A673 (cell line): Measurements from ENCODE around the gene SLC2A1. TPM values are rescaled to one million over a fixed set of nuclear protein-coding genes. Genes with fewer than 3 reads are reported as not detected.
"Not testable (repeated sequence)": the region's sequence is repeated elsewhere in the genome, so short reads cannot be mapped to it uniquely, and the experiment has no call there.

Source experiments
- BruUV-seq: library from RNA; stranded (reverse); fragments of 400-500 nt; replicated peaks from 2 replicates; lab custom pipeline; 2021; lab: Mats Ljungman, UMichigan
- CTCF ChIA-PET: fragments of 300-600 bp; sonication (Branson Sonifier 250); formaldehyde crosslinking; loops from one replicate; lab custom pipeline; 2022; ENCODE audit warnings: antibody characterized with exemption; lab: Charles Lee
- POLR2A ChIA-PET: fragments of 300-600 bp; sonication (Branson Sonifier 250); formaldehyde crosslinking; loops from one replicate; lab custom pipeline; 2022; ENCODE audit warnings: antibody characterized with exemption; ENCODE audit not compliant: low non-redundant PET; lab: Charles Lee
- DNase-seq: peaks from one replicate; pipeline ENCODE4 v3.0.0-alpha.2; 2015; ENCODE audit warnings: low spot score
- H3K27ac ChIP-seq: fragments of 200-600 bp; sonication (generic); 2 replicates; pipeline ENCODE4 v1.5.1; 2016; ENCODE audit warnings: mixed run types, low read depth, mild to moderate bottlenecking, mixed read lengths, antibody characterized with exemption, low read length; ENCODE audit not compliant: poor library complexity, severe bottlenecking
- H3K27me3 ChIP-seq: fragments of 200-600 bp; sonication (generic); replicated peaks from 2 replicates; pipeline ENCODE4 v1.6.1; 2017; ENCODE audit warnings: mixed run types, low read depth, mild to moderate bottlenecking, mixed read lengths, antibody characterized with exemption, low read length; ENCODE audit not compliant: insufficient read depth, poor library complexity
- H3K36me3 ChIP-seq: fragments of 200-600 bp; sonication (generic); 2 replicates; pipeline ENCODE4 v1.6.1; 2016; ENCODE audit warnings: mixed run types, mild to moderate bottlenecking, mixed read lengths, antibody characterized with exemption, low read length; ENCODE audit not compliant: insufficient read depth, poor library complexity, severe bottlenecking
- H3K4me1 ChIP-seq: fragments of 200-600 bp; sonication (generic); 2 replicates; pipeline ENCODE4 v1.6.1; 2017; ENCODE audit warnings: mixed run types, mild to moderate bottlenecking, mixed read lengths, antibody characterized with exemption, low read length; ENCODE audit not compliant: insufficient read depth, poor library complexity, severe bottlenecking
- H3K4me3 ChIP-seq: fragments of 200-600 bp; sonication (generic); 2 replicates; pipeline ENCODE4 v1.5.1; 2016; ENCODE audit warnings: low read depth, mixed run types, mild to moderate bottlenecking, mixed read lengths, low read length; ENCODE audit not compliant: poor library complexity, severe bottlenecking
- H3K9me3 ChIP-seq: fragments of 200-600 bp; sonication (generic); 2 replicates; pipeline ENCODE4 v1.6.1; 2016; ENCODE audit warnings: mixed run types, low read depth, mild to moderate bottlenecking, mixed read lengths, antibody characterized with exemption, low read length; ENCODE audit not compliant: poor library complexity, severe bottlenecking
- CTCF ChIP-seq: fragments of 300-800, 200-600 bp; sonication (generic); conservative IDR thresholded peaks from 2 replicates; pipeline ENCODE4 v1.5.1; 2017; ENCODE audit warnings: low read depth, mild to moderate bottlenecking, antibody characterized with exemption, low read length, moderate library complexity, mixed read lengths
- EZH2 ChIP-seq: fragments of 200-600 bp; sonication (generic); IDR thresholded peaks from 2 replicates; pipeline ENCODE4 v1.6.1; 2017; ENCODE audit warnings: borderline replicate concordance, low read depth, mild to moderate bottlenecking, mixed read lengths, antibody characterized with exemption, low read length; ENCODE audit not compliant: poor library complexity, severe bottlenecking
- intact Hi-C: fragments of 100-400 bp; cut with micrococcal nuclease; formaldehyde crosslinking; loops from one replicate; pipeline ENCODE4 v1.10.0; 2022; ENCODE audit not compliant: unreplicated experiment
- total RNA-seq: library from RNA; stranded (reverse); gene quantifications from 2 replicates; pipeline ENCODE4 v1.2.3, GENCODE V29; 2021

Gene SLC2A1
- total RNA-seq, 1 experiment from 2014 or later: 36.7 TPM

- no TSS peak for BruUV-seq
- Histone ChIP-seq H3K27ac (no peak overlapping the region), H3K9me3 (no peaks in the 10 kb centered on the region), H3K27me3 (no peaks in the 10 kb centered on the region), H3K4me3 (no peak overlapping the region), H3K4me1 (no peaks in the 10 kb centered on the region), H3K36me3 (no peaks in the 10 kb centered on the region)
- no peak for TF ChIP-seq CTCF
- TF ChIP-seq EZH2: no peak
- ChIA-PET CTCF (no interaction called here), POLR2A (no interaction called here)
- no peak for DNase-seq
- intact Hi-C loops: no loop called here
Measured at GRCh38 chr1:42908046-42908445, 50.6 kb downstream of the SLC2A1 start.

GRCh38 chr1:42904434-42904833, 54.2 kb downstream of the SLC2A1 start:
- no TSS peak for BruUV-seq
- no peak for DNase-seq
- ChIA-PET POLR2A (interaction anchor here (0.5 kb wide), 1 partner anchor 182 kb away, joined by 3 read pairs; no protein-coding TSS in a partner anchor), CTCF (no interaction called here)
- Histone ChIP-seq H3K9me3 (no peaks in the 10 kb centered on the region), H3K4me1 (no peaks in the 10 kb centered on the region), H3K27ac (no peak overlapping the region), H3K36me3 (no peaks in the 10 kb centered on the region), H3K4me3 (no peak overlapping the region), H3K27me3 (no peaks in the 10 kb centered on the region)
- TF ChIP-seq EZH2: no peak
- no peak for TF ChIP-seq CTCF
- intact Hi-C loops: no loop called here

- POLR2A ChIA-PET: interaction anchor here (0.6 kb wide), 1 partner anchor 35 kb away, joined by 4 read pairs; no protein-coding TSS in a partner anchor
- H3K4me3 ChIP-seq, H3K4me1 ChIP-seq, BruUV-seq, H3K27me3 ChIP-seq, H3K27ac ChIP-seq, intact Hi-C loops, DNase-seq, CTCF ChIA-PET, H3K9me3 ChIP-seq, H3K36me3 ChIP-seq: not testable (repeated sequence)
Measured at GRCh38 chr1:42899960-42900359, 58.7 kb downstream of the SLC2A1 start.

GRCh38 chr1:42891465-42892138, 67.1 kb downstream of the SLC2A1 start:
- ChIA-PET CTCF (no interaction called here), POLR2A (no interaction called here)
- no peak overlapping the region for H3K4me3 ChIP-seq
- no peak for DNase-seq
- H3K4me1 ChIP-seq: no peaks in the 10 kb centered on the region
- intact Hi-C loops: no loop called here
- H3K27me3 ChIP-seq: no peaks in the 10 kb centered on the region
- H3K36me3 ChIP-seq: no peaks in the 10 kb centered on the region
- no peak overlapping the region for H3K27ac ChIP-seq
- H3K9me3 ChIP-seq: no peaks in the 10 kb centered on the region
- no TSS peak for BruUV-seq
- TF ChIP-seq CTCF (no peak), EZH2 (no peak)
